Right lobe of liver (tissue), 6 donors: ENCODE data around the gene SLC9A4. TPM values are rescaled to one million over a fixed set of nuclear protein-coding genes. Genes with fewer than 3 reads are reported as not detected.

Source experiments
- ATAC-seq, 4 donors: fragments of 200-7000 bp; cut with Tn5 transposase; one replicate each; pipeline ENCODE4 v1.9.1; 2020; ENCODE audit warnings: mild to moderate bottlenecking in 4 of 4, moderate library complexity in 4 of 4
- DNase-seq, 3 donors: peaks; one replicate each; pipeline ENCODE4 v3.0.0-alpha.2; 2020
- H3K27ac ChIP-seq, 3 donors: fragments of 200-600 bp; one replicate each; pipeline ENCODE4 v1.8.0; 2022
- H3K27me3 ChIP-seq, 2 donors: fragments of 200-600 bp; one replicate each; pipeline ENCODE4 v1.8.0; 2022
- H3K36me3 ChIP-seq, 4 donors: fragments of 200-600 bp; sonication (generic) in 1 of 4; one replicate each; pipeline versions ENCODE4 v1.5.1 to v1.8.0; 2017 to 2022; ENCODE audit warnings: control low read depth in 1 of 4
- H3K4me1 ChIP-seq, 4 donors: fragments of 200-600 bp; sonication (generic) in 1 of 4; one replicate each; pipeline versions ENCODE4 v1.5.1 to v1.8.0; 2017 to 2022; ENCODE audit warnings: control low read depth in 1 of 4
- H3K4me3 ChIP-seq, 3 donors: fragments of 200-600 bp; one replicate each; pipeline ENCODE4 v1.8.0; 2022
- H3K9me3 ChIP-seq, 4 donors: fragments of 200-600 bp; sonication (generic) in 1 of 4; one replicate each; pipeline versions ENCODE4 v1.5.1 to v1.8.0; 2017 to 2022; ENCODE audit warnings: control low read depth in 1 of 4
- POLR2A ChIP-seq: fragments of 450-650 bp; IDR thresholded peaks from one replicate; pipeline ENCODE4 v1.6.1; 2017; ENCODE audit warnings: antibody characterized with exemption, mild to moderate bottlenecking
- WGBS: methylation state at CpG from one replicate; pipeline ENCODE4 v1.1.6; 2018; ENCODE audit warnings: low coverage, low lambda C conversion rate; ENCODE audit not compliant: insufficient coverage; ENCODE audit errors: missing lambda C conversion rate; 5-methylcytosine and 5-hydroxymethylcytosine counted together
- intact Hi-C, 2 donors: fragments of 100-400 bp; cut with DNase I; formaldehyde crosslinking; loops; one replicate each; pipeline versions ENCODE4 v1.11.2 to v1.14.1; 2022
- total RNA-seq, 6 experiments: library from RNA; depleted of rRNA in 2 of 6; stranded (reverse); fragments of >200 nt in 2 of 6; fragmentation: NEBNext Ultra II Directional in 3 of 6; extraction: Animal tissue kit (Norgen Biotek cat#: 25700) in 3 of 6; gene quantifications; one replicate each; pipeline versions ENCODE4 v1.1.0 to v1.2.4, GENCODE V29; 2016 to 2023
- TF ChIP-seq, protein P1 (sequence below), 4 donors: fragments of 200-600 bp in 3 of 4; fragments of 450-650 bp in 1 of 4; IDR thresholded peaks; one replicate each; pipeline versions ENCODE4 v1.5.1 to v1.8.0; 2016 to 2022; ENCODE audit warnings: antibody characterized with exemption in 4 of 4, mild to moderate bottlenecking in 2 of 4
- donor health status: DM: no; HTN: yes; CAD: no.
- donor health status: DM: no; HTN: no; CAD: no.
- donor health status: DM: no; HTN: no; CAD: no.
- donor health status: DM: no; HTN: yes; CAD: no.
- donor health status: DM: no; HTN: yes; CAD: no.

Gene SLC9A4
- total RNA-seq, 6 experiments from 2014 or later = not detected

- ATAC-seq (no peak), DNase-seq (no peak)
- intact Hi-C loops = no loop called here
- no peaks in the 10 kb centered on the region for H3K27me3 ChIP-seq
- H3K27ac ChIP-seq = no peak overlapping the region
- no peaks in the 10 kb centered on the region for H3K9me3 ChIP-seq
- TF ChIP-seq POLR2A = no peak
- TF ChIP-seq, protein P1, sequence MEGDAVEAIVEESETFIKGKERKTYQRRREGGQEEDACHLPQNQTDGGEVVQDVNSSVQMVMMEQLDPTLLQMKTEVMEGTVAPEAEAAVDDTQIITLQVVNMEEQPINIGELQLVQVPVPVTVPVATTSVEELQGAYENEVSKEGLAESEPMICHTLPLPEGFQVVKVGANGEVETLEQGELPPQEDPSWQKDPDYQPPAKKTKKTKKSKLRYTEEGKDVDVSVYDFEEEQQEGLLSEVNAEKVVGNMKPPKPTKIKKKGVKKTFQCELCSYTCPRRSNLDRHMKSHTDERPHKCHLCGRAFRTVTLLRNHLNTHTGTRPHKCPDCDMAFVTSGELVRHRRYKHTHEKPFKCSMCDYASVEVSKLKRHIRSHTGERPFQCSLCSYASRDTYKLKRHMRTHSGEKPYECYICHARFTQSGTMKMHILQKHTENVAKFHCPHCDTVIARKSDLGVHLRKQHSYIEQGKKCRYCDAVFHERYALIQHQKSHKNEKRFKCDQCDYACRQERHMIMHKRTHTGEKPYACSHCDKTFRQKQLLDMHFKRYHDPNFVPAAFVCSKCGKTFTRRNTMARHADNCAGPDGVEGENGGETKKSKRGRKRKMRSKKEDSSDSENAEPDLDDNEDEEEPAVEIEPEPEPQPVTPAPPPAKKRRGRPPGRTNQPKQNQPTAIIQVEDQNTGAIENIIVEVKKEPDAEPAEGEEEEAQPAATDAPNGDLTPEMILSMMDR (IDR thresholded peaks at IDR 0.05) = no peak
- no peaks in the 10 kb centered on the region for H3K36me3 ChIP-seq
- no peaks in the 10 kb centered on the region for H3K4me1 ChIP-seq
- 43% methylated on average over 1 of the region's 1 CpG for WGBS
- no peak overlapping the region for H3K4me3 ChIP-seq
Measured at GRCh38 chr2:102427249-102427648, 45.8 kb upstream of the SLC9A4 start.

DNA sequence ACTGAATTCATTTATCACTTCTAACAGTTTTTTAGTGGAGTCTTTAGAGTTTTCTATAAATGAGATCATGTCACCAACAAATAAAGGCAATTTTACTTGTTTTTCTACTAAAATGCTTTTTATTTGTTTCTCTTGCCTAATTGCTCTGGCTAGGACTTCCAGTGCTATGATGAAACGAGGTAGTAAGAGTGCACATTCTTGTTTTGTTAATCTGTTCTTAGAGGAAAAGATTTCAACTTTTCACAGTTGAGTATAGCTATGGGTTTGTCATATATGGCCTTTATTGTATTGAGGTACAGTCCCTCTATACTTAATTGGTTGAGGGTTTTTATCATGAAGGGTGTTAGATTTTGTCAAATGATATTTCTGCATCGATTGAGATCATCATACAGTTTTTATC, 44.5 kb upstream of the SLC9A4 start:
- intact Hi-C loops = no loop called here
- Histone ChIP-seq H3K4me1 (no peaks in the 10 kb centered on the region), H3K4me3 (no peak overlapping the region), H3K9me3 (no peaks in the 10 kb centered on the region), H3K36me3 (no peaks in the 10 kb centered on the region), H3K27me3 (no peaks in the 10 kb centered on the region), H3K27ac (no peak overlapping the region)
- WGBS = 25% methylated on average over 2 of the region's 2 CpGs
- TF ChIP-seq, protein P1 (IDR thresholded peaks at IDR 0.05) = no peak
- TF ChIP-seq POLR2A = no peak
- ATAC-seq = no peak
- DNase-seq = no peak

GRCh38 chr2:102432386-102432785, 40.6 kb upstream of the SLC9A4 start:
- DNase-seq (no peak), ATAC-seq (no peak)
- no peaks in the 10 kb centered on the region for H3K36me3 ChIP-seq
- H3K9me3 ChIP-seq = no peaks in the 10 kb centered on the region
- intact Hi-C loops = no loop called here
- H3K27me3 ChIP-seq = no peaks in the 10 kb centered on the region
- H3K4me1 ChIP-seq = no peaks in the 10 kb centered on the region
- no peak overlapping the region for H3K27ac ChIP-seq
- 80% methylated on average over 2 of the region's 2 CpGs for WGBS
- no peak overlapping the region for H3K4me3 ChIP-seq
- TF ChIP-seq, protein P1 (IDR thresholded peaks at IDR 0.05) = no peak
- TF ChIP-seq POLR2A = no peak

DNA sequence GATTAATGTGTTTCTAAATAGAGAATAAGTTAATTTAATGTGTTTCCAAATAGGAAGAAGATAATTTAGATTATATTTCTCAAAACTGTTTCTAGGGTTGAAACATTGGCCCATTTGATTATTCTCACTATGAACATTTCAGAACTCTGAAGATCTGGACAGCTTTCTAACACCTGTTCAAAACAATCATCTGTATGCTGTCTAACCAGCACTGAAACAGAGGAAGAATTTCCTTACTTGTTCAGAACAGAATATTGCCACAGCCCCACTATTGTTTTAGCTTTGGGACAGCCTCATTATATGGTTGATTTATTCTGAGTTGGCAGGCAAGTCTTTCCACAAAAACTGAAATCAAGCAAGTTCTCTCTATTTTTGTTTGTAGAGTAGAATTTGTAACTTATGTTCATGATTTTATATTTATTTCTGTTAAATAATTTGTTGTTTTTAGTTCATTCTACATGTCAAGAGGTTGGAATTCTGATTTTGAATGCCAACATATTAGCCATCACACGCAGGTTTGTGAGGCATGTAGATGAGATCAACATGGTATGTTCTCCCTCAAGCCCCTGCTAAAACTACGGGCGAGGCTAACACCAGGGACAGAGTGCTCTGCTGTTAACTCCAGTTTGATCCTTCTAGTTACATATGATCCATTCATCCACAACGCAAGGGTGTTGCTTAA, 38.9 kb upstream of the SLC9A4 start:
- H3K27ac ChIP-seq = no peak overlapping the region
- no peaks in the 10 kb centered on the region for H3K9me3 ChIP-seq
- H3K36me3 ChIP-seq = no peaks in the 10 kb centered on the region
- intact Hi-C loops = no loop called here
- H3K4me3 ChIP-seq = no peak overlapping the region
- no peaks in the 10 kb centered on the region for H3K4me1 ChIP-seq
- H3K27me3 ChIP-seq = no peaks in the 10 kb centered on the region
- ATAC-seq = no peak
- DNase-seq = no peak
- no peak for TF ChIP-seq POLR2A
- TF ChIP-seq, protein P1 (IDR thresholded peaks at IDR 0.05) = no peak
- WGBS = 94% methylated on average over 3 of the region's 4 CpGs
